ENCODE data around the gene MAPKAPK2.

- TF ChIP-seq CTCF (IDR thresholded peaks at IDR 0.05): no peak
- no peak for TF ChIP-seq POLR2A (IDR thresholded peaks at IDR 0.05)
- no peak for TF ChIP-seq EP300 (IDR thresholded peaks at IDR 0.05)
- TF ChIP-seq POLR2AphosphoS5 (IDR thresholded peaks at IDR 0.05): no peak
Observed at GRCh38 chr1:206774093-206774492, 89.4 kb downstream of the MAPKAPK2 start.

All from sigmoid colon (tissue), 4 donors.